ENCODE measurements around the gene ARHGAP26.

Gene ARHGAP26

DNA sequence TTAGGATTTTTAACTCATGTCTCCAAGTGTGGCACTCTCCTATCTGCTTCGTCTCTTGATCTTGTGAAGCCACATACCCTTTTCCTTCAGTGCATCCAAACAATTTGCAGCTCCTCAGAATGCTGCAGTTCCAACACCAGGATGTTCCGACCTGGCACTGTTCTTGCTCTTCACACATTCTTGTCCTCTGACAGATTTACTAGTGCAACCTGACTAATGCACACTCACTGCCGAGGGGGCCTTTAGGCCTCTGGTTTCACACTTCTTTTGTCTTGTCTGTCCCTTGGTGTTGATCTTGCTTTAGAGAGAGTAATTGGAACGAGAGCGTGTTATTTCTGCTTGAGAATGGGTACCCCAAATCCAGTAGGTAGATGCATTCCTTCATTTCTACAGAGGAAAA lies 15.0 kb downstream of the ARHGAP26 start:
- DNase-seq, result no peak

DNA sequence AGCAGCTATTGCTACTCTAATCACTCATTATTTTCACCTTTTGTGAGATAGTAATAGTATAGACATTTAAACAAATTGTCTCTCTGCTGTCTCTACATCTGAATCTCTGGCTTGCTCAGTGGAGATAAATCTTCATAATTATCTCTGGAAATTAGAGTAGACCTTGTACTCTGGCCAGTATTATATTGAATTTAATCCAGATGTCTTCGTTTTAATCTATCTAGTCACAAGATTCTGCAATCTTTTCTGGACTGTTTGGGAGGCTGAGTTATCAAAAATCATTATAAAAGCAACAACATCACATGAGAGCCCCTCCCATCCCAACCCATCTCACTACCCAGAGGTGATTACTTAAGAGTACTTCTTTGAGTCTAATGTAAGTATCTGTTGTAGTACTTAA lies 19.0 kb downstream of the ARHGAP26 start:
- no peak for DNase-seq

DNA sequence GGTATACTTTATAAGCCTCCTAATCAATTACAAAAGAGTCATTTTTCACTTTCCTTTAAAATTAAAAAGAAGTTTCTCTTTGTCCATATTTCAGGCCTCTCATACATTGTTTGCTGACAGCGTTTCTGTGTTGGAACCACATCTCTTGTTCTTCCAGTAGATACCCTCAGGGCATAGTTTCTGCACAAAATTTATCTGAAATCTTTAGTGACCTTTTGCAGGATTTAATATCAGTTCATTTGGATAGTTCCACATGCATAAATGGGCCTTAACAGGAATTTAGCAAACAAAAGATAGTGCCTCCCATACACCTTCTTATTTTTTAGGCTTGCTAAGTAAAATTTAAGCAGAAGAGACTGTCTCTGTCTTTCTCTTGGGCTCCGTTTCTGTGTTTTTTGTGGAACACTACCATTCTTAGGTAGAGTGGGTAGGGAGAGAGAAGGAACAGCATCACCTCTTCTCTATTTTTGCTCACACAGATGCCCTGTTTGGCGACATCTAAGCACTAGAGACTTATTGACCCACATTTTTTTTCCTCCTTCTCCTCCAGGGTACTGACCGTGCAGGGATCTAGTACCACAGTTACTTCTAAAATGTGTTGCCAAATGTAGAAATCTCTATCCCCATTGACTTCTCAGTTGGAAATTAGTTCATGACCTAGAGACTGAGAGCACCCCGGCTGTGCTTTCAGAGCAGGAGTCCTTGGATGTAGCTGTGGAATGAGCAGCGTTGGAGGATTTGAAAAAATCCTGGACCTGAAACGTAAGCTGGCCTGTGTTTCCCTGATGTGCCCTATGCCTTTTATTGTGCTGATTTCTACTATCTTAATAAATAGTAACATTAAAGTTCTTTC lies 22.1 kb downstream of the ARHGAP26 start:
- no peak for DNase-seq

DNA sequence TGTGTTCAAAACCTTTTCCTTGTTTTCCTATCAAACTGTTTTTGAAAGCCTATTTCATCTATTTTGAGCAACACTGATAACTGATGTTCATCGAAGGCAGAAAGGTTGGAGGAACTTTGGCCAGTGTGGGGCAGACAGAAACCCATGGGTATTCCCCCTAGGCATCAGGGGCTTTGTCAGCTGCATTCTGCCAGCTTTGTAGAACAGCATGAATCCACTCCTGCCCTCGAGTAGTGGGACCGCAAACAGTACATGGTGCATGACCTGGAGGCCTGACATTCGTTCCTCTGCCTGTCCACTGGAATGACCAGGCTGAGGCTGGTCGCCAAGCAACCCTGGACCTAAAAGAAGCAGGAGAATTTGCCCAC lies 22.7 kb downstream of the ARHGAP26 start:
- DNase-seq, result no peak

DNA sequence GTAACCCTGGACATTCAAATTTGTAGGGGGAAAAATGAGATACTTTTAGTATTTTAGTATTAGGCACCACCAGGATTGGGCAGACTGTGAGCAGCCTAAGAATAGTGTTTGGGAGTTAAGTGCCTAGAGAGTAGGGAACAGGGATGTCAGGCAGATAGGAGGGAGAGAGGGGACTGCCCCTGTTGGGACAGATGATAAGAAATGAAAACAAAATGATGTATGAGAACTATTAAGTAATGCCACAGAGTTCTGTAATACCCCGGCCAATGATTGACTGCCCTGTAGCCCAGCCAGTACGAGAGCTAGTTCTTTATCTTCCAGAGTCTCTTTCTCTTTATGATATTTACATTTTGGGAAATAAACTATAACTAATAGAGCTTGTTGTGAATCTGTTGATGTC lies 24.4 kb downstream of the ARHGAP26 start:
- DNase-seq, result no peak

DNA sequence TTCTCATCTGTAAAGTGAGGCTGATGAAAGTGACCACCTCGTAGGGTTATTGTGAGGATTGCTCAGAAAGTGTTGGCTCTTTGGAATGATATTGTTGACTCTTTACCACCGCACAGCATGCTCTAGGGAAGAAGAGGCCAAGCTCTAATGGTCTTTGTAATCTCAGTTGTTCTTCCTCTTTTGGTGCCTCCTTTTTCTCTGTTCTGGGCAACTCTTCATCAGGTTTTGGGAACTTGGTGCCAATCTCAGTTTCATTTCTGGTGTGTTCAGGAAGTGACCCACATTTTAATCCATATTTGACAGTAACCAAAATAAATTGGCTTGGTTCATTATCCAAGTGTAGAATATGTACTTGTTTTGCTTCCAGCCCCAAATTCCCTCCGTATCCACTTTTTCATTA lies 25.1 kb downstream of the ARHGAP26 start:
- no peak for DNase-seq

DNA sequence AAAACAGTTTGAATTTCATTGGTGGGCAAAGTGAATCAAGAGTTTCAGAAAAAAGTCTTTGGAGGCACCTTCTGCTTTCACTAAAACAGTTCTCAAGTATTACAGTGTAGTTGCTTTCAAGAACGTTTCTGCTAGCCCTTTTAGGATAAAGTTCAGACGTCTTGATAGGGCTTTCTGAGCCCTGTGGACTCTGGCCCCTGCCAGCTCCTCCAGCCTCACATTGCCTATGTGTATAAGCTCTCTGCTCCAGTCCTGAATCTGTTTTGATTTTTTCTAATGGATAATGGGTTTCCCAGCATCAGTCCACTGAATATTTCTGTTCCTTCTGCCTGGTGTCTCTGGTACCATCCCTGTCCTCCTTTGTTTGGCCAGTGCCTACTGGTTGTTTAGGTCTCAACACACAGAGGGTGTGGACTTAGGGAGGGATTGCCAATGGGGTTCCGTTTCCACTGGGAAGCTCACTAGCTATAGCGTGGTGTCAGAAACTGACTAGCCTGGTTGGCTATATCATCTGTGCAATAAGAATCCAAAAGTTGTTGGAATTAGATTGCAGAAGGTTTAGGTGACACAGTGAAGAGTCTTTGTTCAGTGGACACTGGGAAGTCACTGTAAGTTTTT lies 26.4 kb downstream of the ARHGAP26 start:
- no peak for DNase-seq

DNA sequence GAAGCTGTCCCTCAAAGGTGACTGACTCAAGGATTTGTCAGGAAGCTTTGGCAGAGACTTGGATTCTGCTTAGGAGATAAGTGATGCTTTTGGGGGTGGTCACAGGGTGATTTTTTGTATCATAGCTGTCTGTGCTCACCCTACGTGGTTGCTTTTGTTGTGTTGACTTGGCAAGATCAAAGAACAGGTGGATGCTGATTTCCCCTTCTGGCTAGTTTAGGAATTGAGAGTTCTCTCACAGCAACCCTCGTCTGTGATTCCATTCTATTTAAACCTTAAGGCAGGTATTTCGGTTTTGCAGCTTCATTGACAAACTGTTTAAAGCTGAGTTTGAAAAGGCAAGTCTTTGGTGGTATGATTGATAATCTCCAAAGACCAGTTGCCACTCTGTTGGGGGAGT lies 27.2 kb downstream of the ARHGAP26 start:
- no peak for DNase-seq

DNA sequence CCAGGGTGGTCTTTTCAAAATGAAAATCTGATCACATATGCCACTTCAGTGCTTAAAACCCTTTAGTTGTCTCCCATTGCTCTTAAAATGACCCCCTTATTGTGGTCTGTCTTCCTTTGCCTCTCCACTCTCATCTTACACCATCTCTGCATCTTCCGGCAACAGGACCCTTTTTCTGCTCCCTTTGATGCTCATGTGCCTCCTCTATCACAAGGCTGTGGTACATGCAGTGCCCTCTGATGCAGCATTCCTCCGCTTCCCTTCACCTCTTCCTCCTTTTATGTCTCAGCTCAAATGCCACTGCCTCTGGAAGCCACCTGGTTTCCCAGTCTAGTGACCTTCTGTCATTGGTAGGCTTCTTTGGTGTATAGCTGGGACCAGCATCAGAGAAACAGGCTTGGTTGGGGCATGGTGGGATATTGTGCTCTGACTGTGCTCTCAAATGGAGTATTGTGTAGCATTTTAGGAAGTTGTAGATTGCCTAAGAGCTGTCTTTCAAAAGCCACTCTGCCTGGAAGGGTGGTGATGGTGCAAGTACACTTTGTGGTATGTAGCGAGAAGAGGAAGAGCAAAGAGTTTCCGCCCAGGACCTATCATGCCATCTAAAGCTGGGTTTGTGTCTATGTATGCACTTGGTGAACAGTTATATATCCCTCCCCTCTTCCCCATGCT lies 28.1 kb downstream of the ARHGAP26 start:
- peak; percentile 42 for DNase-seq

DNA sequence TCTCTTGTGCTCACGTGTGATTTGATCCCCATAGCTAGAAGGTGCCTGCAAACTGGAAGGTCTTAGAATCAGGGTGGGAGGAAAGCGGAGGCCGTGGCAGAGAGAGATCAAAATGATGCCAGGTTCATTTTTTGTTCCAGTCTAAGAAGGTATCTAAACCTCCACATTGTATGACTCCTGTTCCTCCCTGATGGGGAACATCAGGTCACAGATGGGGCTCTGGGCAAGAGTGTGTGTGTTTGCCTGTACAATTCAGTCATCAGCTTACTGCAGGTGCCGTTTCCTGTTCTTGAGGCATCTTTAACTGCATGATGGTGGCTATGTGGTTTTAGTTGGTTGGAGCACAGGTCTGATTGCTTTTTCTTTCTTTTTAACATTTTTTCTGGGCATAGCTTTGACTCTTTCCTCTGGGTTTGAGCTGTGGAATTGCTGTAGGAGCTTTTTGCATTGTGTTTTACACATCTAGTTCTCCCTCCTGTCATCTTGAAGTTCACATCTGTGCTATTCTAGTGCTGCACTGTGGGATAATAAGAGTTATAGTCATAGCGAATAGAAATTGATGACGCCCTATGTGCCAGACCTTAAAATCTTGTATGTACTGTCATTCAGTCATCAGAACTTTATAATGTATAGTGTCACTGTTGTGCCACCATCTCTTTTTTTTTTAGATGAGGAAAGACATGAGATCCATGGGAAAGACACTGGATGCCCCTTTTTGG lies 30.8 kb downstream of the ARHGAP26 start:
- peak; percentile 55 for DNase-seq

DNA sequence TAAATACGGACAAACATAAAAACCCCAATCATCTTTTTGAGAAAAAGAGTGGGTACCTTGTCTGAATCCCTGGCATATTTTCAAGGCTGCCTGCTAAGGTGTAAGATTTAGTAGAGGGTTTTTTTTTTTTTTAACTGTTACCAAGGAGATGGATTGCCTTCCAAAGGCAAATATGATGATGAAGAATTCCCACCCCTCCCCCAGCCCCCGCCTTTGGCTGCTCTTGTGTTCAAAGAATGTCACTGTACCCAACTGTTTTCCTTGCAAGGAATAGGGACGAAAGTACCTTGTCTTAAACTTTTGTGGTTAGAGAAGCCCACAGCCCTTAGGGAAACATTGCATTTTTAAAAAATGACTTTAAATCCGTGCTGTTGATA lies 31.3 kb downstream of the ARHGAP26 start:
- no peak for DNase-seq

DNA sequence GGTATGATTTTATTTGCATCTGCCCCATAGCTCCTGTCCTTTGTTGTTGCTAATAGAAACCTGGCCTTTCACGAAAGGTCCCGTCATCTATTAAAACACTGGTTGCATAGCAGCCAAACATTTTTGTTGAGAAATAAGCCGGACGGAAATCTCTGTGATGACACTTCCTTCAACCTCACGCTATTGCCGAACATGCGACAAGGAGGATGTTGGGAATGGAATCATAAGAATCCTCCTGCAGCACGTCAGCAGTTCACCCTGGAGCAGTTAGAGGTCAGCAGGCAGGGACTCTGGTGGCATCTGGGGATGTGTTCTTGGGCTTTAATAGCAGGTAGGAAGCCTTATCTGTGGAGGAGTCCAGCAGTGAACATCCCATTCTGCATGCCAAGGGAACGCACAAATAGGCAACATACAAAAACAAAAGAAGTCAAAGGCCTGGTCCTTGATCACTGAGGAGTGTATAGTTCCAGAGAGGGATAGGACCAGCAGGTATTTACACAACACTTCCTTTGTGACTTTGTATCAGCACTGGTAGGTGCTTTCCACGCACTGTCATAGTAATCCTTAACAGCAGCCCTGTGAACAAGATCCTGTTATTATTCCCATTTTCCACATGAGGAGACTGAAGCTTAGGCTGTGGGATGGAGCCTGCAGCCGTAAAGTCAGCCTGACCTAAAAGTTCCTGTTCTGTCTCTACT lies 33.4 kb downstream of the ARHGAP26 start:
- DNase-seq, result no peak

DNA sequence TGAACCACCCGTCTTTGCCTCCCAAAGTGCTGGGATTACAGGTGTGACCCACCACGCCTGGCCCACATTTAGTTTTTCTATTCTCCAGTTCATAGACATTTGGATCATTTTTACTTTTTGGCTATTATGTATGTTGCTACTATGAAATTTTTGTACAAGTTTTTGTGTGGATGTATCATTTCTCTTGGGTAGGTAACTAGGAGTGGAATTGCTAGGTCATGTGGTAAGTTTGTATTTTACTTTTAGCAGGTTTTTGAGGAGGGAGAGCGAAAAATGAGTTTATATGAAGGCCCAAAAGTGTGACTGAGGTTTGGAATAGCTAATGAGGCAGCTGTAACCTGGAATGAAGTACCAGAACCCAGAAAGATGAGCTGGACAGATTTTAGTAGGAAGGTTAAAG lies 35.2 kb downstream of the ARHGAP26 start:
- no peak for DNase-seq

DNA sequence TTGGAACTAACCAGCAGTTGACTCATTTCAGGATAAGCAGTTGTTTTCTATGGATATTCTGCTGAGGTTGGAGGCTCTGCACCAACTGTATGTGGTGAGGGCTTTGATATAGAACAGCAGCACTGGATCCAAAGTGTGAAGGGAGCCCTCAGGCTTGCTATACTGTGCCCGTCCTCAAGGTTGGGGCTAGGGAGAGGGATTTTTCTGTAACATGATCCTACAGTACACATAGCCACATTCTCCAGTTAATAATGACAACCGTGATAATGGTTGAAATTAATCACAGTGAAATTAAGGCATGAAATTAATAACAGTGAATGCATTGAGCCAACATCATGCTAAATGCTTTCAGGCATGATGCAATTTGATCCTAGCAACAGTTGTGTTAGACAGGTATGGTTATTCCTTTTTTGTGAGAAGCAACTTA lies 36.7 kb downstream of the ARHGAP26 start:
- no peak for DNase-seq

DNA sequence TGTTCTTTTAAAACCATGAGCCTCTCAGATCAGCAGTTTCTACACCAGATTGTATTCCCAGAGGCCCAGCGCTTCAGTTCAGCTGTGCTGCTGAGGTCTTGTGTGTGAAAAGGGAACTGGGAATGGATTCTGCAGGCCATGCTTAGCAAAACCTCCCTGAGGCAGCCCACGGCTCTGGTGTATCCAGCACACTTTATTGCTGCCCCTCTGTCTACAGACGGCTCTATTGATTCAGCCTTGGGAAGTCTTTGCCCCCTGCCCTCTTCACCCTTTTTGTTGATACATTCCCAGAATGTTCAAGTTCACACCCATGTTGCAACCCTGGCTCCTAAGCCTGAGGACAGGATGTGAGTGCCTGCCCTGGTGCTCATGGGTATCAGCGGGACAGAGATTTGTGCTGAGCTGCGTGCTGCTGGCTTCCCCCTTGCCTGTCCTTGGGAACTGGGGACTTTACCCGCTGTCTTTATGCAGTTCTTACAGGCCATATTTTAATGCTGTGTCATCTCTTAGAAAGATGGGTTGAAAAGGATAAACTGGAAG lies 37.3 kb downstream of the ARHGAP26 start:
- no peak for DNase-seq

DNA sequence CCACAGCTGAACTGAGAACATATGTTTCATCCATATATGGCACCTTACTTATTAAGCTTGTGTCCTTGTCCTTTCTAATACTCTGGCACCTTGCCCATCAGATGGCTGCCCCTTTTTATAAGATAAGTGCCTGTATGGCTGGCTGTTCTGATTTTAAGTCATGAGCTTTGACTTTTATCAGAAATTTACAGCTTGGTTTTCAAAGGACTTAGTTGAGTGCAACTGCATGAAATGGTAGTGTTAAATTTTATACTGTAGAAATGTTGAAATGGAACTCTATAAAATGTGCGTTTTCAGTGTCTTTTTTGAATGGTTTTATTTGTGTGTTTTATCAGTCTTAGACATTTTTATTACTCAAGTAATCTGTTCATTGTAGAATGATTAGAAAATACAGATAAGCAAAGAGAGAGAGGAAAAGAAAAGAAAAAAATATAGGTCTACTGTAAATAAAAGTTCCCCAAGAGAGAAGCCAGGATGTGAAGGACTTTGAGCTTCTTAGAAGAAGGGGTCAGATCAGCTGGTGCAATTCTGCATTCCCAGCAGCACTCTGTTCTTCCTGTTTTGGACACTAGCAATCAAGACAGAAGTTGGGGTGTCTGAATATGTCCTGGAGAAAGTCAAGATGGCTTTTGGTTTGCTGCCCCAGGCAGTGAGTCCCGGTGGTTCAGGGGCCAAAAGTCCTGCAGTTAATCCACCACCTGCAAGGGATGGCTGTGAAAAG lies 38.9 kb downstream of the ARHGAP26 start:
- no peak for DNase-seq

DNA sequence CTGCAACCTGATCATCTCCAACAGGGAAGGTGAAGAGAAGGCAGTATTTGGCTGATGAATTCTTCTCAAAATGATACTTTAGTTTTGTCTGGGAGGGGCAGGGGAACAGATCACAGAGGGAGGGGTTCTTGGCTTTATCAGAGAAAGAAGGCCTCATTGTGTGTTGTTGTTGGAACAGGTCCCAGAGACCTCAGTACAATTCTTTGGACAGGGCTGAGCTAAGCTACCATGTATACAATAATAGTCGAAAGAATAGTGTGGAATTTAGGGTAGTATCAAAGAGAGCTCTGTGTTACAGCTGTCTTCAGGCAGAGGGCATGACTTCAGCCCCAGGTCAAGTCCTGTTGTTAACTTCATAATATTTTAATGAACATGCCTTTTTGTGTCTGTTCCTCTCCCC lies 39.9 kb downstream of the ARHGAP26 start:
- DNase-seq, result no peak

DNA sequence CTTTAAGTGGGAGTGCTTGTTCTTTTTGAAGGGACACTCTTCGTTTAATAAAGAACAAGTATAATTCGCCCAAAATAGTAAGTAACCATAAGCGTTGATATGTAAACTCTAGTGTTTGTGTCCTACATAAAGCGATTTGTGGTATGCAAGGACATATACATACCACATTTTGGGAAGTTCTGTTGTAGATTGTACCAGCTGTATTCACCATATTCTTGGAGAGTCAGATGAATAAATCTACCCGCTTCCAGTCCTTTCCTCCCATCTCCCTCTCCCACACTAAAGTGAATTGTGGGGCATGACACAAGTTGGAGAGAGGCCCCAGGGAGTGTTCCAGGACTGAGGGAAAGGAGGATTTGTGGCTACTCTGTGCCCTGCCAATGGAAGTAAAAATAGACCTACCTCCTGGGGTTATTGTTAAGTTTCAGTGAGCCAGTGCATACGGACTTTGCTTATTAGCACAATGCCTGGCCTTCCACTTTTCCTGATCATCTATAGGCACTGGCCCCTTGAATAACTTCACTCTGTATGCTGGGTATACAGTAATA lies 40.6 kb downstream of the ARHGAP26 start:
- DNase-seq, result no peak

DNA sequence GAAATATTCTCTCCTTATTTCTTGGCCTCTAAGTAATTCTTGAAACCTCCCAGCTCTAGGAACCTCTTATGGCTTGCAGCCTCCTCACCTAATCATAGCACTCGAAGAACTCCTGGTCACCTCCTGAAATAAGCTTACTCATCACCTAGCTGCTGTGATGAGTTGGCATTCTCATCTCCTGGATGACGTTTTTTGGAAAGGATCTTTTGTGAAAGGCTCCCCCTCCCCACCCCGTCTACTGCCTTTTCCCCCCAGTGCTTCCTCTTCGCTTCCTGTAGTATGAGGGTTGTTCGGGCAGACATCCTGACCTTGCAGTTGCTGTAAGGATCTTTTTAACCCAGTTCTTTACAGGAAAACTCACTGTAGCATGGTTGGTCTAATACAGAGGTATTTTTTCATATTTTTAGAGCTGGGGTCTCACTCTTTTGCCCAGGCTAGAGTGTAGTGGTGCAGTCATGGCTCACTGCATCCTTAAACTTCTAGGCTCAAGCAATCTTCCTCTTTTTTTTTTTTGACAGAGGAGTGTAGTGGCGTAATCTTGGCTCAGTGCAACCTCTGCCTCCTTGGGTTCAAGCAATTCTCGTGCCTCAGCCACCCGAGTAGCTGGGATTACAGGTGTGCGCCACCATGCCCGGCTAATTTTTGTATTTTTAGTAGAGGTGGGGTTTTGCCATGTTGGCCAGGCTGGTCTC lies 41.8 kb downstream of the ARHGAP26 start:
- DNase-seq, result no peak

DNA sequence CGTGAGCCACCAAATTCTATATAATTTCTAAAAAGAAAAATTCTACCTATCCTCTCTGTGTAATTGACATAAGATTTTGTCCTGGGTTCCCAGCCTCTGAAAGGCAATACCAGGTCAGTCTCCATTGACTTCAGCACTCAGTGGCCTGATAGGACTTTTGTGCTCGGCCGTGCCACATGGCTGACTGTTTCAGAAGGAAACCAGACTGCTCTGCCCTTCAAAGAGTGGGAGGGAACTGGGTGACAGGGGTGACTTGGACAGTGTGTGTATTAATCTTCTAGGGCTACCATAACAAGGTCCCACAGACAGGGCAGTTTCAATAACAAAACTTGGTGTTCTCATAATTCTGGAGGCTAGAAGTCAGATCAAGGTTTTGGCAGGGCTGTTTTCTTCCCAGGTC lies 43.0 kb downstream of the ARHGAP26 start:
- no peak for DNase-seq

DNA sequence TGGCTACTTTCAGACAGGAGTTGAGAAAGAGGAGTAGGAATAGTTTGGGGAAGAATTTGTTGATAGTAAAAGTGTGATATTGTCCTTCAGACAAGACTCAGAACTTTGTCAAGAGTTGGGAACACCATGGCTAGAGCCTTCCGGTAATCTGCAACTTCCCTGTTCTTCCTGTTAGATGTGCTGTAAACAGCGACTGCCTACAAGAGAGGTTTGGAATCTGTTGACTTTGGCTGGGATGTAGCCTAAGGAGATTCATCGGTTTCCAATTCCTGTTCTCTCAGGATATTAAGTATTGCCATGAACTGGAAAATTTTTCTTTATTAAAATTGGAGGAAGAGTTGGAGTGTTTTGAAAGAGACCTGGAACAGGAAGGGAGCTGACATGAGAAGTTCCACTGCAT lies 43.9 kb downstream of the ARHGAP26 start:
- DNase-seq, result no peak
